ENCODE data around the gene CST4.
"Not testable (repeated sequence)": the region's sequence is repeated elsewhere in the genome, so short reads cannot be mapped to it uniquely, and the experiment has no call there.

Gene CST4

DNA sequence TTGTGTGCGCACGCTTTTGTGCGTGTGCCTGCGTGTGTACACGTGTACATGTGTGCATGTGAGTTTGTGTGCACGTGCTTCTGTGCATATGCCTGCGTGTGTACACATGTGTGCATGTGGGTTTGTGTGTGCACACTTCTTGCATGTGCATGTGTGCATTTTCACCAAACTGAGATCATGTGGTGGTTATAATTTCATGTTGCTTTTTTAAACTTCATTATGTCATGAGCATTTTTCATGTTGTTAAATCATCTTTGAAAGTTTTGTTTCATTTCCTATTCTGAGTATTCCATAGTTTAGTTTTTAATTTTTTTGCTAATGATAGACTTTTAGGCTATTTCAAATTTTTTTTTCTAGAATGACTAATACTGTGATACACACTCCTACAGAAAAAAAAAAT lies 44.7 kb downstream of the CST4 start:
- no peak for DNase-seq (ENCODE audit: low read depth in 2 of 3, low spot score in 1 of 3)

DNA sequence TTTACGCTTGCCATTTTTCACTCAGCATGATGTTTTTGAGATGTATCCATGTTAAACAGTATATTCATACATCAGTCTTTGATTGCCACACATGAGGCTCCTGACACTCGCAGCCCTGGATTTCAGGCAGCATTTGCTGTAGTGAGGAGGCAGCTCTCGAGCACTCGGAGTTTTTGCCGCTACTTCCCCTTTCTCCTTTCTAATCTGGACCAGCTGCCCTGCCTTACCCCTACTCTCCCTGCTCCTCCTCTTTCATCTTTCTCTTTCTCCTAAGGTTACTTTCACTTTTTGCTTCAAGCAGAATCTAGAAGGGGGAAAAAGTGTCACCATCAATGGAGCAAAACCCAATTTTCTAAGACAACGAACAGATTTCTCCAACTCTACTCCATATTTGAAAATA lies 45.2 kb downstream of the CST4 start:
- no peak for DNase-seq (ENCODE audit: low read depth in 2 of 3, low spot score in 1 of 3)

DNA sequence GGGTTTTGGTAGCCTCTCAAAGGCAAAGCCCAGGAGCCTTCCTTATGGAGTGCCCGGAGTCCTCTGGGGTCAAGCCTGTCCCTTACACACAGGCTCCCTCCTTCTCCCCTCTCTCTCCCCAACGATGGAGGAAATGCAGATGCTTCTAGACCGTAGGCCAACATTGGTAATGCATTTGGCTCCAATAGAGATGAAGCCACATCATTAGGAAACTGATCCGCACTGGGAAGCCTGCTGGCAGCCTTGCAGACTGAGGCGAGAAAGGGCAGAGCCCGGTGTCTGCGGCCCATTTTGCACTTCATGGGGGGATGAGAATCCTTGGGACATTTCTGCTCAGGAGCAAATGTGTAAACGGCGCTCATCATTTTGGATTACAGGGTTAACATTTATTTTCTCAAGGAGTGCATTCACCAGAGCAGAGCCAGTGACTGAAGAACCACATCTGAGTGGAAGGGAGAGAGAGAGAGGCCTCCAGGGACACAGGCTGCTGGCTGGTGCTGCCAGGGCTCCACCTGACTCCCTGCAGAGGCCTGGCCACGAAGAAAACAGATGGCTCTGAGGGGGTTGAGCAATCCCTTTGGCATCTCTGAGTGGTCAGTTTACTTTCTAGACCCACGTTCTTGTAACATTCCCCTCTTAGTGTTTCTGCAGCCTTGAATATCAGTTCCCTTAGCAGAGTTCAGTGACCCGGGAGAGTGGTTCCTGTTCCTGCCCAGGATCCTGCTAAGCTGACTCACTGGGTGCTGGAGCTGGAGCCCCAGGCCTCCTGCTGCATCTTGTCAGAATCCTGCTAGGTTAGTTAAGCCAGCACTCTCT lies 46.7 kb downstream of the CST4 start:
- no peak for DNase-seq (ENCODE audit: low read depth in 2 of 3, low spot score in 1 of 3)

DNA sequence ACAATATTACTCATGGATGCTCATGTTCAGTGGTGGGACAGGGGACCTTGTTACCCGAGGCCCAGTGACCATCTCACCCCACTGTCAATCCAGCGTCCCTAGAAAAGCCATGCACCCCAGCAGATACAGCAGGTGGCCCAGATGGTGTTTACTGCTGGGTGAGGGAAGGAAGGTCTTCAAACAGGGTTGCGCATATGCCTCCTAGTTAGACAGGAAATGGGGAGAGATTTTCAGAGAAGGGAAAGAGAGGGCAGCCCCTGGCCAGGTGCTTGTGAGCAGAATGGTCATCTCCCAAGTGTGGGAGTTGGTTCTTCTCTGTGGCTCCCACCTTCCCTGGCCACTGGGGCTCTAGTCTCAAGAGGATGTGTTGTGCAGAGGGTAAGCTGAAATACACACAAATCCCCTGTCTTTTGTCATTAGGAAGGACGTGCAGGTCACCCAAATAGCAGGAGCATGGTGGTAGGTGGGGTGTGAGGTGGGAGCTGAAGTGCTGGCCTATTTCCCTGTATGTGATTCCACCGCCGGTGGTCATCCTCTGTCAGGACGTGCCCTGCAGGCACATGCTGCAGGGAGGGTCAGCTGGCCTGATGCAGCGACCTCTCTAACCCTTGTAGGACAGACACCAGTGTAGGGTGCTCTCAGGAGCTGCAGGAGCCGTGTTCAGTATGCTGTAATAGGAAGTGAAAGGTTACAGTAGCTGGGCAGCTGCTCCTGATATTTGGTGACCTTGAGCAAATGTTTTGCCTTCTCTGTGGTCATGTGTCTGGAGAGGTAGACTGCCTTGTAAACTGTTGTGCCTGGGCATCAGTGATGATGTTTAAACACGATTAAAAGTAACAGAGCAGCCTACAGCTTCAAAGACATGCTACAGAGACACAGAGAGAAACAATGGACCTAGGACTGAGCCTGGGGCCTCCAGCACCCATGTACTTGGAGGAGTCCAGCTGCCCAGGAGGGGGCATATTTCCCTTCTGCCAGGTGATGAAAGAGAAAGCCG lies 47.9 kb downstream of the CST4 start:
- DNase-seq (ENCODE audit: low read depth in 2 of 3, low spot score in 1 of 3): no peak

DNA sequence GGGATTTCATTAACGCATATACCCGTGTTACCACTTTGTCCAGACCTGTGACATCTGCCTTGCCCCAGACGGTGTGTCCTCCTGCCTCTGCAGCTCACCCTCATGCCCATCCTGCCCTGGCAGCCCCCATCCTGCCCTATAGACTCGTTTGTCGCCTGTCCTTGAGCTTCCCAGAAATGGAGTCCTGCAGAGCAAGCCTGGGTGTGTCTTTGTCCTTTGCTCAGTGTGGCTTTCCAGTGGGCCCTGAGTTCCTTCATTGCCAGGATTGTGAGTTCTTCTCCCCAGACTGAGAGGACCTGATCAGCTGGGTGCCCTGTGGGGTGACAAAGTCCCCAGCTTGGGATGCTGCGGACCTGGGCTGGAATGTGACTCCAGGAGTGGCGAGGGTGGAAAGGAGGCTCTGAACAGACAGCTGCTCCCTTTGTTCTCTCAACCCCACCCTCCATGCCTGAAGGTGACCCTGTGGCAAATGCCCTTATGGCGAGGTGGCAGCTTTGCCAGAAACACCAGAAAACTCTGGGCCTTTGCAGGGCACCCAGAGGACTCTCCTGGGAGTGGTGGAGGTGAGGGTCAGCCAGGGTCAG lies 48.7 kb downstream of the CST4 start:
- no peak for DNase-seq (ENCODE audit: low read depth in 2 of 3, low spot score in 1 of 3)

DNA sequence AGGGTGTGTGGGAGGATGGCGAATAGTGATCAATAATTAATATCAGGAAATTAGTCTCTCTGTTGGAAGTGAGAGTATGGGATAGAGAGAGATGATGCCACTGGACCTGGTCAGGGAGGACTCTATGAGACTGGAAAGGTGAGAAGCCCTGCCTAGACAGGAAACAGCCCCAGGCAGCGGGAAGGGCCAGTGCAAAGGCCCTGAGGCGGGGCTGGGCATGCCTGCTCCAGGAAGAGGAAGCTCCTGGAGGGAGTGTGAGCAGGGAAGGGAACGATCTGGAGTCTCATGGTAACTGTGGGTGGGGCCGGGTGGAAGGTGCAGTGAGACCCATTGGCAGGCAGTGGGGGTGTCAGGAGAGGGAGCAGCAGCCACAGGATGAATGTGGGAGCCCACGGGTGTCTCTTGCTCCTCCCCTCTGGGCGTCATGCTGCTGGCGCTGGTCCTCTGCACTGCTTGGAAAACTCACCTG lies 49.3 kb downstream of the CST4 start:
- DNase-seq (ENCODE audit: low read depth in 2 of 3, low spot score in 1 of 3): no peak

DNA sequence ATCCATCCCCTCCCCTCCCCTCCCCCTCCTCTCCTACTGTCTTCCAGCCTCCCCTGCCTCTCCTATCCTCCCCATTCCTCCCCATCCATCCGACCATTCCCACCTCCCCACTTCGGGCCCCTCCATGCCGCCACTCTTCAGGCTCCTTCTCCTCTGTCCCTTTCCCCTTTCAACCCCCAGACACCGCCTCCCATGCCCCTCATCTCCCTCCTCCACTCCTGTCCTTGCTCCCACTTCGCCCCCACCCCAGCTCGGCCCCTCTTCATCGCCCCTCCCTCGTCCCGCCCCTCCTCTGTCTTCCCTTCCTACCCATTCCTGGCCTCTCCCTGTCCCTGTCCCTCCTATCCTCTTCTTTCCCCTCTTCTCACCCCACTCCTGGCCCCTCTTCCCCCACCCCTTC lies 50.5 kb downstream of the CST4 start:
- no peak for DNase-seq (ENCODE audit: low read depth in 2 of 3, low spot score in 1 of 3)

DNA sequence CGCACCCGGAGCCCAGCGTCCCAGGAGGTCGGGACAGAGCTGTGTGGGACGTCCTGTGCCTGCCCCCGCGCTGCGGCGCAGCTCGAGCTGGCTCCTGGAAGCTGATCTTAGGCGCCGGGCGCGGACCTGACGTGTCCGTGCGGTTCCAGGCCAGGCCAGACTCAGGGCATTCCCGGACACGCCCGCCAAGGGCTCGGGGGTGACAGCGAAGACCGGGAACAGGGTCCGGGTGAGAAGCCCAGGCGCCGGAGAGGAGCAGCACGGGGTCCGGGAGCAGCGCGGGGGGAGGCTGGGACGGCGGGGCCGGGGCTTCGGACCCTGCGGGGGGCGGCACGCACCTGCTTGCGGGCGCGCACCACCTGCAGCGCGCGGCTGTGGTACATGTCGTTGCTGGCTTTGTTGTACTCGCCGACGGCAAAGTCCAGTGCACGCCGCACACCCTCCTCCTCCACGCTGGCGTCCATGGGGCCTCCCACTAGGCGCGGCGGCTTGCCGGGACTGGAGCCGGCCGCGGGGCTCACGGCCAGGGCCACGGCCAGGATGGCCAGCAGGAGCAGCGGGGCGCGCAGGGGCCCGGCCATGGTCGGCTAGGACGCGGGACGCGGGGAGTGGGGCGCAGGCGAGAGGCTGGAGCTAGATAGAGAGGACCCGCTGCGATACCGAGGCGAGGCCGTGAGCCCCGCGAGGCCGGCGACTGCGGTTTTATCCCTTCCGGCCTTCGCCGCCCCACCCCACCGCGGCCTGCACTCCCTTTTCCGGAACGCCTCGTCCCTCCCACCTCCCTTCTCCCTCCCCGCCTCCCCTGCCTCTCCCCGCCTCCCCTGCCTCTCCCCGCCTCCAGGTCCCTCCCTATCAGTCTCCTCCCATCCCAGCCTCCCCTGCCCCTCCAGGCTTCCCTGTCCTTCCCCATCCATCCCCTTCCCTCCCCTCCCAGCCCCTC lies 51.3 kb downstream of the CST4 start, which contains the start of gene CST3:
Gene CST3 (minus strand): TSS at position 674 of the 940 bp plus-strand sequence. CDS start 93 bp downstream, at position 581.
- DNase-seq (ENCODE audit: low read depth in 2 of 3, low spot score in 1 of 3): peak in 2 of 3 donors; percentile 5 to 13

DNA sequence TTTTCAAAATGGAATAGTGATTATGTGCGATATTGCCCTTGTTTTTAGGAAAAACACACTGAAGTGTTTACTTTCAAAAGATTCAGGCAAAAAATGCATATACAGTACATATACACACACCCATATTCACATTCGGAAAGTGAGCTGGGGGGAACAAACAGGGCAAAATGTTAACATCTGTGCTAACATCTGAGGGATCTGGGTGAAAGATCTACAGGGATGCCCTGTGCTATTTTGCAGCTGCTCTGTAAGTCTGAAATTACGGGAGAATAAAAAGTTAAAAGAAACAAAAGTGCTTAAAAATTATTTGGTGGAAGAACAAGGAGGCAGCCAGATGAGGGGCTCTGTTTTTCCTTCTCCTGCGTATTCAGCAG lies 51.9 kb downstream of the CST4 start:
- no peak for DNase-seq (ENCODE audit: low read depth in 2 of 3, low spot score in 1 of 3)

DNA sequence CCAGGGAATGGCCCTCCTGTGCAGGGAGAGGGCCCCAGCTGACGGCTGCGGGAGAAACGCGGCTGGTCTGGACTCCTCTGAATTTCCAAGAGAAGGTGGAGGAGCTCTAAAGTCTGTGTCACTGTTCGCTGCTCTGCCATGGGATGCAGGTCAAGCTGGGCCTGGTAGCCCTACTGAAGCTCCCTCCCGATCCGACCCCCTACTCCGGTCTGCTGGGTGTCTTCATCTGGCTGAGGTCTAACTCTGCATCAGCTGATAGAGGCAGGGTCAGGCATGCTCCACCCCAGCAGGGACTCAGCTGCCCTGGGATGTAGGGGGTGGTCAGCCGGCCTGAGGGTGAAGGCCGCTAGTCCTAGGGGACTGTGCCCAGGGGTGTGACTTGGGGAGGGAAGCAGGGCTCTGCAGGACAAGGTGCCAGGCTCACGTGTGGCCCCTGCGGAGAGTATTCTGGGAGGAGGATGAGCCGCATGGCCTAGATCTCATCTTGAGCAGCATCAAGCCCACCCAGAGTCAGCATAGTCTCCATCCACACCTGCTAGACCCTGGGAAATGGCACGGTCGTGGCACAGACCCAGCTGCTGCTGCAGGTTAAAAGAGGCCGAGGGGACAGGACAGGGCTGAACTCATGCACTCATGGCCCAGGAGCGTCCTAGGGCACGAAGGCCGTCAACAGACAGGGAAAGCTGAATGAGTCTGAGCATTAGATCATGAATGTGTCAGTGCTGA lies 52.5 kb downstream of the CST4 start:
- DNase-seq (ENCODE audit: low read depth in 2 of 3, low spot score in 1 of 3): no peak

DNA sequence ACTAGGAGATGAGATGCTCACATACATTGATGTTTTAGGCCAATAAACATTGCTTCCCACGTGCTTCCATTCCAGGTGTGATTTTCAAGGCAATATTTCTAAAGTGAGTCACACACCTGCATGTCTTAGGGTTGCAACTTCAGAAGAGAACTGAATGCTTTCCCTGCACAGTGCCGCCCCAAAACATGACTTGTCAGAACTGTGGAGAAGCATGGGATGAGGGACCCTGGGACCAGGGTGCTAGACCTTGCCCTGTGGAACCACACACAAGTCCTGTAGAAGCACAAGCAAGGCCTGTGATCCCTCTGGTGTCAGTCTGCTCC lies 53.1 kb downstream of the CST4 start:
- DNase-seq (ENCODE audit: low read depth in 2 of 3, low spot score in 1 of 3): not testable (repeated sequence)

Measured in stimulated activated CD4-positive, alpha-beta T cell treated with anti-CD3 and anti-CD28 coated beads, Interleukin-12 subunit alpha, Interleukin-12 subunit beta, amount 100 ng/mL, for 48 hours (primary cell).